Breast epithelium (tissue), 4 donors: ENCODE measurements around the gene CTNNA3. TPM values are rescaled to one million over a fixed set of nuclear protein-coding genes. Genes with fewer than 3 reads are reported as not detected.

Source experiments
- DNase-seq, 2 donors: peaks; one replicate each; pipeline ENCODE4 v3.0.0-alpha.2; 2019; ENCODE audit warnings: low spot score in 2 of 2
- H3K27ac ChIP-seq, 2 donors: fragments of 200-600 bp; sonication (generic) in 1 of 2; one replicate each; pipeline ENCODE4 v1.5.1; 2016 to 2019; ENCODE audit warnings: mild to moderate bottlenecking in 1 of 2
- H3K27me3 ChIP-seq, 2 donors: fragments of 200-600 bp; sonication (generic) in 1 of 2; one replicate each; pipeline versions ENCODE4 v1.5.1 to v1.6.0; 2017 to 2019; ENCODE audit warnings: control low read depth in 1 of 2, mild to moderate bottlenecking in 1 of 2
- H3K36me3 ChIP-seq: fragments of 200-600 bp; one replicate; pipeline ENCODE4 v1.5.1; 2019
- H3K4me1 ChIP-seq, 2 donors: fragments of 200-600 bp; sonication (generic); one replicate each; pipeline ENCODE4 v1.5.1; 2016 to 2019; ENCODE audit warnings: control low read depth in 1 of 2
- H3K4me3 ChIP-seq, 3 donors: fragments of 200-600 bp; sonication (generic); 1 replicate in 2 of 3; 2 replicates in 1 of 3; pipeline ENCODE4 v1.5.1; 2016 to 2019; ENCODE audit warnings: mild to moderate bottlenecking in 3 of 3, moderate library complexity in 2 of 3
- H3K9me3 ChIP-seq, 2 donors: fragments of 200-600 bp; sonication (generic) in 1 of 2; one replicate each; pipeline ENCODE4 v1.5.1; 2016 to 2019; ENCODE audit warnings: control low read depth in 1 of 2
- POLR2A ChIP-seq: fragments of 450-650 bp; IDR thresholded peaks from one replicate; pipeline ENCODE4 v1.6.1; 2016; ENCODE audit warnings: antibody characterized with exemption, mild to moderate bottlenecking, moderate library complexity
- POLR2AphosphoS5 ChIP-seq, 3 donors: sonication (generic); formaldehyde crosslinking; IDR thresholded peaks; one replicate each; pipeline ENCODE4 v1.6.1; 2017; ENCODE audit warnings: antibody characterized with exemption in 3 of 3
- intact Hi-C: fragments of 100-400 bp; cut with DNase I; formaldehyde crosslinking; loops from one replicate; pipeline ENCODE4 v1.15.1; 2023; ENCODE audit warnings: low total_unique reads
- total RNA-seq, 3 donors: library from RNA; depleted of rRNA; stranded (reverse); fragments of >200 nt; gene quantifications; one replicate each; pipeline ENCODE4 v1.1.0, GENCODE V29; 2016
- TF ChIP-seq, protein P1 (sequence below), 3 donors: fragments of 450-650 bp; IDR thresholded peaks; one replicate each; pipeline ENCODE4 v1.5.1; 2016 to 2017; ENCODE audit warnings: antibody characterized with exemption in 3 of 3, mild to moderate bottlenecking in 3 of 3, moderate library complexity in 3 of 3

Gene CTNNA3
- total RNA-seq, 3 donors from 2014 or later, result 0.33 to 1.1 (median 0.59) TPM

DNA sequence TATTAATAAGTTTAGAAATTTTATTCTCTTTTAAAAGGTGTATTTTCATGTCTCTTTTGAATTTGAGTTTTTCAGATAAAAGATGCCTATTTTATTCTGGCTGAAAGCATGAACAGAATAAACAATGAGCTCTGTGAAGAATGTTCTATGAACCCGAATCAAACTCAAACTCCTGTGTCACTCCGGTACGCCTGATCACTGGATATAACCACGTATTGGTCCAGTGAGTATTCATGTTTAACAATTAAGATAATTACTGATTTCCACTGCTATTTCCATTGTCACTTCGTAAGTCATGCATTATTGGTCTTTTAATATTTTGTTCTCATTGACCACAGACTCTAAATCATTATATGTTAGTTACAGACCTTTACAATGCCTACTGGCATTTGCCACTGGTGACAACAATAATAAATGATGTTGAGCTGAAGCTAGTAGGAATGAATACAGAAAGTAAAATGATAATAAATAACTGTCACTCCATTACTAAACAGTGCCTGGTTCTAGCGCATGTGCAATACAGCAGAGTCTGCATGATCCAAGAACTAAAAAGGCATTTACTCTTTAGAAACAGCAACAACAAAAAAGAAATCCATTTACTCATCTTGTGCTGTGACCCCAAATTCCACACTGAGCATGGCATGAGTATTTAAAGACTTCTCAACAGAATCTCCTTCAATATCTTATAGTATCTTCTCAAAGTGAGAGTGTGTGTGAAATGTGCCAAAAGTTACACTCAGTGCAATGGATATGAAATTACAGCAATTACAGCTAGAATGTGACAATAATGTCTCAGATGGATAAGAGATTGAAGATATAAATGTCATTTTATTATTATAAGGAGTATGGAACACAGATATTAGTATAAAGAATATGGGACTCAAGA is 1597.2 kb downstream of the CTNNA3 start:
- DNase-seq, result no peak
- no peak for TF ChIP-seq POLR2AphosphoS5 (IDR thresholded peaks at IDR 0.05)
- no peak for TF ChIP-seq POLR2A
- TF ChIP-seq, protein P1, sequence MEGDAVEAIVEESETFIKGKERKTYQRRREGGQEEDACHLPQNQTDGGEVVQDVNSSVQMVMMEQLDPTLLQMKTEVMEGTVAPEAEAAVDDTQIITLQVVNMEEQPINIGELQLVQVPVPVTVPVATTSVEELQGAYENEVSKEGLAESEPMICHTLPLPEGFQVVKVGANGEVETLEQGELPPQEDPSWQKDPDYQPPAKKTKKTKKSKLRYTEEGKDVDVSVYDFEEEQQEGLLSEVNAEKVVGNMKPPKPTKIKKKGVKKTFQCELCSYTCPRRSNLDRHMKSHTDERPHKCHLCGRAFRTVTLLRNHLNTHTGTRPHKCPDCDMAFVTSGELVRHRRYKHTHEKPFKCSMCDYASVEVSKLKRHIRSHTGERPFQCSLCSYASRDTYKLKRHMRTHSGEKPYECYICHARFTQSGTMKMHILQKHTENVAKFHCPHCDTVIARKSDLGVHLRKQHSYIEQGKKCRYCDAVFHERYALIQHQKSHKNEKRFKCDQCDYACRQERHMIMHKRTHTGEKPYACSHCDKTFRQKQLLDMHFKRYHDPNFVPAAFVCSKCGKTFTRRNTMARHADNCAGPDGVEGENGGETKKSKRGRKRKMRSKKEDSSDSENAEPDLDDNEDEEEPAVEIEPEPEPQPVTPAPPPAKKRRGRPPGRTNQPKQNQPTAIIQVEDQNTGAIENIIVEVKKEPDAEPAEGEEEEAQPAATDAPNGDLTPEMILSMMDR (IDR thresholded peaks at IDR 0.05), result no peak
- Histone ChIP-seq H3K4me1 (no peaks in the 10 kb centered on the region), H3K27ac (no peak overlapping the region), H3K9me3 (no peaks in the 10 kb centered on the region), H3K4me3 (no peak overlapping the region), H3K36me3 (no peaks in the 10 kb centered on the region), H3K27me3 (no peaks in the 10 kb centered on the region)
- intact Hi-C loops, result no loop called here

DNA sequence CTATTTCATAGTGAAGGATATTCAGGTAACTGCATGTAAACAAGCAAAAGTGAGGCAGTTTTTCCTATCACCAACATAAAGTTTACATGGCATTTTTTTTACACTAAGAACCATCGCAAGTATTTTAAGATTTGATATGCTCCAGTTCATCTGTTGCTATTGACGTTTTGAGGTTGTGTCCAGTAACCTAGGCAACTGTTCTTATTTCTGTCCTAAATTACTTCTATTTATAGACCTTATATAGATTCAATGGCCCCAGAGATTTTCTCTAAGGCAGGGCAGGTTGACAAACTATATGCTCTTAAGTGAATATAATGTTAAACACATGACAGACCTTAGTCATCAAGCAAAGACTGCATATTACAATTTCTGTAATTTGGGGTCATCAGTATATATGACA is 1600.4 kb downstream of the CTNNA3 start:
- Histone ChIP-seq H3K36me3 (no peaks in the 10 kb centered on the region), H3K4me1 (no peaks in the 10 kb centered on the region), H3K4me3 (no peak overlapping the region), H3K27ac (no peak overlapping the region), H3K27me3 (no peaks in the 10 kb centered on the region), H3K9me3 (no peaks in the 10 kb centered on the region)
- intact Hi-C loops, result no loop called here
- TF ChIP-seq, protein P1 (IDR thresholded peaks at IDR 0.05), result no peak
- TF ChIP-seq POLR2A, result no peak
- no peak for DNase-seq

DNA sequence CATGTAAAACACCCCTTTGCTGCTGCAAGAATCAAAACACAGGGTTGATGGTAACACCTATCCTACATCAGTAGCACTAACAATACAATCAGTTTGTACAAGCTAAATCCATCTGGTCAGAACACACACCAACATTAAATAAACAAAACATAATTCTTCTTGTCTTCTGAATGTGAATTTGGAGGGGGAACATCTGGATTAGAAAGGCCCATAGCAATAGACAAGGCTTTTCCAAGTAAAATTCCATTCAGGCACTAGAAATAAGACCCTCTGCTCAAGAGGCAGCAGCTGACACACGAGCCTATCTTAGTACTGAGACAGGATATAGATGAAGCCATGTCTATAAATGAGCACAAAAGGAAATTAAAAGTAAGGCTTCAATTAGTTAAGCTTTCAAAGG is 1610.1 kb downstream of the CTNNA3 start:
- no peaks in the 10 kb centered on the region for H3K9me3 ChIP-seq
- no peak overlapping the region for H3K27ac ChIP-seq
- intact Hi-C loops, result no loop called here
- no peak overlapping the region for H3K4me3 ChIP-seq
- H3K27me3 ChIP-seq, result no peaks in the 10 kb centered on the region
- DNase-seq, result no peak
- TF ChIP-seq POLR2A (no peak), POLR2AphosphoS5 (IDR thresholded peaks at IDR 0.05) (no peak)
- TF ChIP-seq, protein P1 (IDR thresholded peaks at IDR 0.05), result no peak
- H3K36me3 ChIP-seq, result no peaks in the 10 kb centered on the region
- H3K4me1 ChIP-seq, result no peaks in the 10 kb centered on the region

DNA sequence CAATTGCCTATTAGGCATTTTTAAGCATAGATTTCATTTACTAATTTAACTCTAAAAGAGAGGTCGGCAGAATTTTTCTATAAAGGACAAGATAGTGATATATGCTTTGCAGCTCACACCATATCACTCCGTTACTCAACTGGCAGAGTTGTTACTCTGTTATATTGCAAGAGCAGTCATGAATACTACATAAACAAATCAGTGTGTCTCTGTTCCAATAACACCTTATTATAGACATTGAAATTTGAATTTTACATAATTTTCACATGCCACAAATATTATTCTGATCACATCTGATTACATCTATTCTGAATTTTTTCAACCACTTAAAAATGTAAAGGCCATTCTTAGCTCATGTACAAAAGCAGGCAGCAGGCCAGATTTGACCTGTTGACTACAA is 1624.1 kb downstream of the CTNNA3 start:
- intact Hi-C loops, result no loop called here
- TF ChIP-seq POLR2A (no peak), POLR2AphosphoS5 (IDR thresholded peaks at IDR 0.05) (no peak)
- TF ChIP-seq, protein P1 (IDR thresholded peaks at IDR 0.05), result no peak
- DNase-seq, result no peak
- Histone ChIP-seq H3K4me1 (no peaks in the 10 kb centered on the region), H3K9me3 (no peaks in the 10 kb centered on the region), H3K4me3 (no peak overlapping the region), H3K36me3 (no peaks in the 10 kb centered on the region), H3K27ac (no peak overlapping the region), H3K27me3 (no peaks in the 10 kb centered on the region)

DNA sequence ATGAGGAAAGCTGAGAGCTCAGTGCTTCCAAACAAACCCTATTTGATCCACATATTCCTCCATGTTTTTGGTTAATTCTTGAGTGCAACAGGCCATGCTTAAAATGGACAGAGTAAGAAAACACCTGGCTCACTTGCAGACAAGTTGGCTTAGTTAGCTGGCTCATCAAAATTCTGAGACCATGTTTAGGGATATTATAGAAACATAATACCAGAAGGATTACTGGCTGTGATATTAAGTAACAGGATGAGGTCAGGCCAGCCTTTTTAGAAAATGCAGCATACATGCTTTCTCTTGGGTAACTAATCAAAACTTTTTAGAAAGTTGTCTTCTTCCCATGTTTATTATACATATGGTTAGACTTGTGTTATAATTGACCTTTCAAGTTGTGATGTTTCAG is 1637.4 kb downstream of the CTNNA3 start:
- H3K9me3 ChIP-seq, result no peaks in the 10 kb centered on the region
- intact Hi-C loops, result no loop called here
- no peaks in the 10 kb centered on the region for H3K4me1 ChIP-seq
- no peak overlapping the region for H3K4me3 ChIP-seq
- DNase-seq, result no peak
- H3K27ac ChIP-seq, result no peak overlapping the region
- H3K27me3 ChIP-seq, result no peaks in the 10 kb centered on the region
- TF ChIP-seq POLR2A (no peak), POLR2AphosphoS5 (IDR thresholded peaks at IDR 0.05) (no peak)
- TF ChIP-seq, protein P1 (IDR thresholded peaks at IDR 0.05), result no peak
- no peaks in the 10 kb centered on the region for H3K36me3 ChIP-seq
